ENCODE data around the gene NDST3.

Gene NDST3

DNA sequence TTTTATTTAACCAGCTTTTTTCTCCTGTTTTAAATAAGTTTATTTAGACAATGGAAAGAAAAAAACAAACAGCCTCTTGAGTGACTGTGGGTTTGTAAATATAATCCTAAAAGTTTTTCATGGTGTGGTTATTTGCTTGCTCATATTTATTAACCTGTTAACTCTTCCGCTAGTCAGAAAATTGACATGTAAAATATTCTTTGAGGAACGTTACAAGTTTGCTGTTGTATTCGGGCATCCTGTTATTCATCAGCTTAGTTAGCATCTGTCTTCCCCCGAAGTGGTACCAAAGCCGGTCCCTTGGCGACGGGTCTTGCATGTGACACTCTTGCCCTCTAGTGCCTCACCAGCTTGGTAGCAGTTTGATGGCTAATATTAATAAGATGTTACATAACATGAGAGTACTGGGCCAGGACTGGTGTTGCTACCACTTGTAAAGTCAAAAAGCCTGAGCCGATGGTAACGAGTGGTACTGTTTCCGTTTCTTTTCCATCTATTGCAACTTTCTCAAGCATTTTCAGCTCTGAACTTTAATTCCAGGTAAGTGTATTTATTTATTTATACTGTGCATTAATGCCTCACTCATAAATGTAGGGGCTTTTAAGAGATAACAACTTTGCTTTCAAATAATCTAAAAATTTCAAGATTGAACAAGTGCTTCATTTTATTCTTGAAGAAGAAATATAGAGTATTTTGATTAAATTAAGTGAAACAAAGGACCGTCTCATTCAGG lies at the start of gene NDST3:
NDST3 (plus strand) TSS at position 434 of the 733 bp plus-strand sequence. CDS start 19,425 bp downstream, outside the sequence.
- no peak for DNase-seq

DNA sequence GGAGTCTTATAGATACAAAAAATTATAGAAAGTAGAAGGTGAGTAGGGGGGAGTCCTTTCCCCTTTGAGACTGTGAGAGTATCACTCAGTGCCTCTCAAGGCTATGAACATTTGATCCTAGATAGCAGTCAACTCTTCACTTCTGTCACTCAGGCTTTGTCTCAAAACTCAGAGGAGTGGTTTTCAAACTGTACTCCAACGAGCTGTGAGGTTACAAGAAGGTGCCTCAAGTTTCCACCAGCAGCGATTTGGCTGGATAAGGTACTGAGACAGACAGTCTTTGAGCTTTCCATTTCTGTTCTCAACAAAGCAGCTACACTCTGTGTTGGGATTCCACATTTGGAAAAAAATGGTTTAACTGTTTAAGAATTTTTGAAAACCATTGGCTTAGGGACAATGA lies 48.0 kb upstream of the NDST3 start:
- no peak for DNase-seq

DNA sequence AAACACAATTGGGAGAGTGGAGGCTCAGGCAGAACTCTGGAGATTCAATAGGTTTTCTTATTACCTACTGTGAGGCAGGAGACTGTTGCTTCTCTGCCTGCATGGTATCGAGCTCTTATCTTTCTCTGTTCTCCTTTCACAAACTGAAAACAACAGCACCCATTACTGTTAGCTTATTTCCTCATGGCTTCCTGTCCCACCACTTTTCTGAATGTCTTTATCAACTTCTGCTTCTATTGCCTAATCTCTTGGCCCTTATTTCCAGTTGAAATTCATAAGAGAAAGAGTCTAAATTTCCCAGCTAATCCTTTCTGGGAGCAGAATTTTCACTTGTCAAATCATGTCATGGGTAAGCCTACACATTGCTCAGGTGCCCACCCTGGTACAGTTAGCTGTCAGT lies 46.8 kb upstream of the NDST3 start:
- no peak for DNase-seq

GRCh38 chr4:117996891-117997290 lies 37.4 kb upstream of the NDST3 start:
- DNase-seq = no peak

GRCh38 chr4:118004088-118004487 lies 30.2 kb upstream of the NDST3 start:
- DNase-seq = no peak

DNA sequence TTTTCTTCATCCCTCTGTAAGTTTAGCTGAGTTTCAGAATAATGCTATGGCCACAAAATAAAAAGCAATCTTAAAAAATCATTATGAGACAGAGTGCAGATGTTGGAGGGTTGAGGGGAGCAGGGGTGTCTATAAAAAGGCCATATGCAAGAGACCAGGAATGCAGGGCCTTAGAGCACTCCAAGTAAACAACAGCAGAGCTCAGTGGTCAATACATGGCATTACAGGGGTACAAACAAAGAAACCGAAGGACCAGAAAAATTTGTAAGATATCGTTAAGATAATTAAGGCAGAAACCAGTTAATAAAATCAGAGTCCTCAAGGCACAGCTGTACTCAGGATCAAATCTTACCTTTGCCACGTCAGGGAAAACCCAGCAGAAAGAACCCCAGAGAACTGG lies 28.4 kb upstream of the NDST3 start:
- DNase-seq = no peak

- no peak for DNase-seq
These were observed 22.1 kb upstream of the NDST3 start for GRCh38 chr4:118012142-118012541.

- no peak for DNase-seq
These were observed 19.5 kb upstream of the NDST3 start for GRCh38 chr4:118014831-118015230.

DNA sequence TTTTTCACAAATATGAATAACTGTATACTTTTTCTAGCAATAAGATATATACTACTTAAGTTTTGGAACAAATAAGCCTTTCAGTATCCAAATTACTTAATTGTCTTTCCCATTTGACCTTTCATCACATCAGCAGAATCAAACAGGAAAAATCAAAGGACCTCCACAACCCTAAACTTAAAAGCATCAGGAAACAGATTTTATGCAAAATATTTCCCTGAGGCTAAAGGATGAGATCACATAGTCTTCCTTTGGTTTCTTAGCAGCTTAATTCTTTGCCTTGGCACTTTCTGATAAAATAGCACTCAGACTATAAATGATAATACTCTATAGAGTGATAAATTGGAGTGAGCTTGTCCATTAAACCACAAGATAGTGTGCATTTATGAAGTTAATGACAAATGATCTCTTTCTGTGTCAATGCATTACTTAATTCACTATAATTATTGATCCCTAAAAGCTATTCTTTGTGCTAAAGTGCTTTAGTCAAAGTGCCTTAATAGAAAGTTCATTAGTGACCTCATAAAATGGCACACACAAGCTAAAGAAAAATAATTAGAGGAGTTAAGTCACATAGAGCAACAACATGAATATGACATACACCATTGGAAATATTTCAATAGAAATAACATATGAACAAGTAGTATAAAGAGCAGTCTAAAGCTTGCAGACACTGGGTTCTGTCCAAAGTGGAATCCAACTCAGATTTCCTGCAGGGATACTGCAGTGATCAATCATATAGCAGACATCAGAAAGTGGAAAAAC lies 15.7 kb upstream of the NDST3 start:
- DNase-seq = no peak

DNA sequence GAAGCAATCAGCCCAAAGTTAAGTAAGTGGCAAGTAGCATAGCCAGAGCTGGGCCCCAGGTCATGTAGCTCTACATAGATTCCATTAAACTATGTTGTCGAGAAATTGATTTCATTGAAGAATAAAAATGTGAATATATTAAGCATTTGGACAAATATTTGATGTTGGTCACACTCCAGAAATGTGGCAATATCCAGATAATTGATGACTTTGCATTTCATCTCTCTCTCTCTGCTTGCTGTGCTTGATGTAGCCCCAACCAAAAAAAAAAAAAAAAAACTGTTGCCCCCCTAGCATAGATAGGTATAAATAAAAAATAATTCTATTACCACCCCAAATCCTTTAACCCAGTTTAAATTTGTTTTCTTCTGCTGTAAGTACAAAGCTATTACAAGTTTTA lies 7.5 kb upstream of the NDST3 start:
- no peak for DNase-seq

- DNase-seq = no peak
These were observed 5.1 kb upstream of the NDST3 start for GRCh38 chr4:118029224-118029623.

GRCh38 chr4:118032691-118033090 lies 1.6 kb upstream of the NDST3 start:
- no peak for DNase-seq

- DNase-seq = no peak
These were observed 886 bp upstream of the NDST3 start for GRCh38 chr4:118033148-118034052.

- DNase-seq = no peak
These were observed 1.0 kb downstream of the NDST3 start for GRCh38 chr4:118035309-118035708.

DNA sequence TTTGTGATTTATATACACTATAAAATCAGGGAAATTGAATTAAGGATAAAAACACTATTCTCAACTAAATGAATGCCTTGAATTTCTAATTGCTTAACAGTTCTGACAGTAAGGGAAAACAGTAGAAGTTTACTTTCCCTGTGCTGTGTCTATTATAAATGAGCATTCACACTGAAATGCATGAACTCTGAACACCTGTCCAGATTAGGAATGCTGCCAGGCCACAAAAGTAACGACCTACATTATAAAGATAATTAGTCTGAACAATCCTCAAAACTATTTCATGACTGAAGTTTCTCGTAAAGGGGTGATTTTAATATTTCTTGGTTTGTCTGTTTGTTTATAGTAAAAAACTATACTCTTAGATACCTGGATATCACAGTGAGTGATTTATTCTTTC lies 2.0 kb downstream of the NDST3 start:
- no peak for DNase-seq

- DNase-seq = no peak
These were observed 3.7 kb downstream of the NDST3 start for GRCh38 chr4:118037955-118038354.

DNA sequence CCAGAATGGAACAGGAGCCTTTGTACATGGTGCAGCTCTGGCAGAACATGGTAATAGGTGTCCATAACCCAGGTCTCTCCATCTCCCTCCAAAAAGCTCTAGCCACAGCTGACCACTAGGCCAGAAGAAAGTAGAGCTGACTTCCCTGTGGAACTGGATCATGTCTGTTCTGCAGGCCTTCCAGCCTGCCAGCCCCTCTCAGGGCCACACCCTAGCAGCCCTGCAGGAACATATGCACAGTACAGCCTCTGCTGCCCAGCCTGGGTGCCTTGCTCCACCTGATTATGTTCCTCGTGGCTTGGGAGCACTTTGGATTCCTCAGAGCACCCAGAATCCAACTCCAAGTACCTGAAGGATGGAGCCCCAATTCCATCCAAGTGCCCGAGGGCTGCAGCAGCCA lies 12.0 kb downstream of the NDST3 start:
- no peak for DNase-seq

DNA sequence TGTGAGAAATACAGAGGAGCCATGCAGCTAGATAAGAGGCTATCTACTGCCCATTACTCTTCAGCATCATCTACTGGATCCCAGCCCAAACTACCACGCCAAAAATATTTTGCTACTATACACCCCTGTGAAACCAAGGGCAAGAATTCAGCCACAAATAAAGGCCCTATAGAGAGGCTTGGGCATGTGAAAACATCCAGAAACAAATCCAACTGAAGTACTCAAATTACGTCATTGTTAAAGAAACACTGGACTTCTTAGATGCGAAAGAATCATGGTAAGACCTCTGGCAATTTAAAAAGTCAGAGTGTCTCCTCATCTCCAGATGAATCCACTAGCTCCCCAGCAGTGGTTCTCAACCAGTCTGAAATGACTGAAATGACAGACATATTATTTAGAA lies 12.8 kb downstream of the NDST3 start:
- no peak for DNase-seq

DNA sequence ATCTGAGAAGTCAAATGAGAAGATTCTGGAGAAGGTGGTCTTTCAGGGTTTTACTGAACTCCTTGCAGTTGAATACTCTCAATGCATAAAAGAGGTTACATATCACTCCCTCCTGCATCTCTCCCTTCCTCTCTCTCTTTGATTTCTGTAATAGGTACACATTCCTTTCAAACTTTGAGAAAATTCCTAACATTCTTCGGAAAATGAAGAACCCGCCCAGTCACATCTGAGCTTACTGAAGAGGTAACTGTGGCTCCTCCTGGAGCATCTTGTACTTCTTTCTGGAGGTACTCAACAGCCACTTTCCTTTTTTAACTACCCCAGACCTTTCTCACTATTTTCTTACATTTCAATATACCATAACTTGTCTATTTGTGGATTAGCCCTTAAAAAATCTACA lies 24.7 kb downstream of the NDST3 start:
- DNase-seq = no peak

GRCh38 chr4:118059397-118059796 lies 25.1 kb downstream of the NDST3 start:
- no peak for DNase-seq

DNA sequence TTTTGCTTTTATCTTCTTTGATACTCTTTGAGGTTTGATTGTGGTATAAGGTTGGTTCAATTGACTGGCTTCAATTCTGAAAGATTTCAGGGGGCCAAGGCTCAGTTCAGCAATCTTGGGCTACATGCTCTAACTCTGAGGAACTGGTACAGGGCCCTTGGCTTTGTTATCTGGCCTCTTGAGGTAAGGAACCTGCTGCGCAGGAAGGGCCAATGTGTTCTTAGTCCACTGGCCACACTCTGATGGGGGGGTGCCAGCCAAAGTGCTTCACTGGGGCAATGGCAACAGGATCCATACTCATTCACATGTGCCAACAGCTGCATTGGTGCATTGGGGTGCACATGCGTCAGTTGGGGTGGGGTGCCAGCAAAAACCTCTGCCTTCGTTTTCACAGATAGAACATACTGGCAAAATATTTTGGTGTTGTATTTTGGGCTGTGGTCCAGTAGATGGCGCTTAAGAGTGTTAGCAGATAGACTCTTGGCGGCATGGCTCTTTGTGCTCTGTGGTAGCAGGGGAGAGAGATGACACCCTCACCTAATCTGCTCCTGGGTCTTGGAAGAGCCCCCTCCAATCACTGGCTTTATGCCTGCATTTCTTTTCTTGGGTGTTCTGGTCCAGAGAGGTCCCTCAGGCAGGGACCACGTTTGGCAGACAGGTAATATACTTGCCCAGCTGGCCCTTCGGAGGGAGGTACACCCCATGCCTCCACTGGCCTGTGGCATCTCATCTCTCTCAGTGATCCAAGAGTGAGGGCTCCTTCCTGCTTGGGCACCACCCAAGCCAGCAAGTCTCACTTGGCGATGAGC lies 42.9 kb downstream of the NDST3 start:
- no peak for DNase-seq

- DNase-seq = no peak
These were observed 43.5 kb downstream of the NDST3 start for GRCh38 chr4:118077767-118078105.

- DNase-seq = no peak
These were observed 47.1 kb downstream of the NDST3 start for GRCh38 chr4:118081434-118081833.
